ENCODE measurements around the gene ELFN2. TPM values are rescaled to one million over a fixed set of nuclear protein-coding genes. Genes with fewer than 3 reads are reported as not detected.
A peak's percentile ranks its signal among the peaks of the same experiment; 100 is the strongest.

ELFN2 gene
- total and polyA plus RNA-seq, 8 donors: 0.03 to 0.89 (median 0.18) TPM; not detected in 5

DNA sequence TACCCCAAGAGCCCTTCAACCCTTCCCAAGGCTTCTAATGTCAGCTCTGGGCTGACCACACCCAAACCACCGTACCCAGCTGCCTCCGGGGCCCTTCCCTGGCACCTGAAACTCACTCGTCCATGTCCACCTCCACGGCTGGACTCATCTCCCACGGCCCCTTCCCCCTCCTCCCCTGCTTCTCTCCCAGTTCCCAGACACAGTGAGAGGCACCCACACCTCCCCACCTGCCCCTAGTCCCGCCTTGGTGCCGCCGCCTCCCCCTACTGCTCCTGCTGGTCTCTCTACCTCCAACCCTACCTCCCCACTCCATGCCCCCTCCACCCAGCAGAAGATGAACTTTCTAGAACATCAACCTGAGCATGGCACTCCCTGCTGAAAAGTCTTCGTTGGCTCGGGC, 39.5 kb downstream of the ELFN2 start:
- TF ChIP-seq, protein P1, sequence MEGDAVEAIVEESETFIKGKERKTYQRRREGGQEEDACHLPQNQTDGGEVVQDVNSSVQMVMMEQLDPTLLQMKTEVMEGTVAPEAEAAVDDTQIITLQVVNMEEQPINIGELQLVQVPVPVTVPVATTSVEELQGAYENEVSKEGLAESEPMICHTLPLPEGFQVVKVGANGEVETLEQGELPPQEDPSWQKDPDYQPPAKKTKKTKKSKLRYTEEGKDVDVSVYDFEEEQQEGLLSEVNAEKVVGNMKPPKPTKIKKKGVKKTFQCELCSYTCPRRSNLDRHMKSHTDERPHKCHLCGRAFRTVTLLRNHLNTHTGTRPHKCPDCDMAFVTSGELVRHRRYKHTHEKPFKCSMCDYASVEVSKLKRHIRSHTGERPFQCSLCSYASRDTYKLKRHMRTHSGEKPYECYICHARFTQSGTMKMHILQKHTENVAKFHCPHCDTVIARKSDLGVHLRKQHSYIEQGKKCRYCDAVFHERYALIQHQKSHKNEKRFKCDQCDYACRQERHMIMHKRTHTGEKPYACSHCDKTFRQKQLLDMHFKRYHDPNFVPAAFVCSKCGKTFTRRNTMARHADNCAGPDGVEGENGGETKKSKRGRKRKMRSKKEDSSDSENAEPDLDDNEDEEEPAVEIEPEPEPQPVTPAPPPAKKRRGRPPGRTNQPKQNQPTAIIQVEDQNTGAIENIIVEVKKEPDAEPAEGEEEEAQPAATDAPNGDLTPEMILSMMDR (IDR thresholded peaks at IDR 0.05): no peak
- WGBS, 5 donors: 29 to 40% (median 36%) methylated on average over 10 of the region's 10 CpGs
- Histone ChIP-seq H3K27me3 (peaks cover 0 to 65% (median 14%) of the 10 kb centered on the region in 3 donors), H3K4me1 (peaks cover 0 to 5% (median 0%) of the 10 kb centered on the region in 4 donors), H3K9me3 (no peaks in the 10 kb centered on the region), H3K36me3 (no peaks in the 10 kb centered on the region), H3K27ac (no peak overlapping the region), H3K4me3 (no peak overlapping the region)
- intact Hi-C loops (cut with DNase I; ENCODE audit: low total_unique reads): no loop called here
- DNase-seq: no peak

DNA sequence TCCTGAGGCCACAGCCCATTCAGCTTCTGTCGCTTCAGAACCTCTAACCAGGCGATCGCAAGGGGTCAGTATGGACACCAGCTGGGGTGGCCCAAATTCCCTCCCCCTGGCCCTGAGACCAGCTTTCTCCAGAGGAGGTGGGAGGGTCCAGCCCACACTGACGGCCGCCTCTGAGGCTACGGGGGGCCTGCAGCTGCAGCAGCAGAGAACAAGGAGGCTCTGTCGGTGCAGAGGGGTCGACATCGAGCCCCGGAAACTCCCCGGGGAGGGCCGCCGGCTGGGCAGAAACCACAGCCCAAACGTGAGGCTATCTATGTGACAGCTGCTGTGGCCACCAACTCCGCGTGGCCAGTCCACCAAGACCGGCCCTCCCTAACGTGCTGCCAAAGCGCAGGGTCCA, 40.8 kb downstream of the ELFN2 start:
- no peak overlapping the region for H3K4me3 ChIP-seq
- no peaks in the 10 kb centered on the region for H3K9me3 ChIP-seq
- DNase-seq: no peak
- no peak overlapping the region for H3K27ac ChIP-seq
- no peaks in the 10 kb centered on the region for H3K36me3 ChIP-seq
- intact Hi-C loops (cut with DNase I; ENCODE audit: low total_unique reads): no loop called here
- 62 to 75% (median 66%) methylated on average over 8 to 19 of the region's 19 CpGs for WGBS, 5 donors
- TF ChIP-seq EP300 (IDR thresholded peaks at IDR 0.05): no peak
- no peak for TF ChIP-seq POLR2A (IDR thresholded peaks at IDR 0.05)
- TF ChIP-seq POLR2AphosphoS5 (IDR thresholded peaks at IDR 0.05): no peak
- TF ChIP-seq, protein P1 (IDR thresholded peaks at IDR 0.05): no peak
- H3K4me1 ChIP-seq: peaks cover 0 to 5% (median 0%) of the 10 kb centered on the region in 4 donors
- H3K27me3 ChIP-seq: peaks cover 0 to 75% (median 15%) of the 10 kb centered on the region in 3 donors

DNA sequence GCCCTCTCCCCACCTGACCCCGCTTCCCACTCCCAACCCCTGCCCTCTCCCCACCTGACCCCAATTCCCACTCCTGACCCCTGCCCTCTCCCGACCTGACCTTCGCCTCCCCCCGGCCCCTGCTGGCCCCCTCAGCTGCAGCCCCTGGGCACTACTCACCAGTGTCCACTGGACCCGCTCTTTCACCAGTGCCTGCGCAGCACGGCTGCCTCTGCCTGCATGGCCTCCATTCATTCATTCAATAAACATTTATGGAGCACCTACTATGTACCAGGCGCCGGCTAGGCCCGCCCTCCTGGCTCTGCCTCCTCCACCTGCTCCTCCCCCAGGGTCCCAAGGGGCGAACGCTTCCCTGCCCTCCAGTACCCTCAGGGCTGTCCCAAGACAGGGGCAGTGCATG, 42.6 kb downstream of the ELFN2 start:
- no peaks in the 10 kb centered on the region for H3K36me3 ChIP-seq
- 78 to 89% (median 86%) methylated on average over 9 to 12 of the region's 12 CpGs for WGBS, 5 donors
- TF ChIP-seq, protein P1 (IDR thresholded peaks at IDR 0.05): no peak
- TF ChIP-seq POLR2A (IDR thresholded peaks at IDR 0.05) (no peak), EP300 (IDR thresholded peaks at IDR 0.05) (no peak), POLR2AphosphoS5 (IDR thresholded peaks at IDR 0.05) (no peak)
- H3K27ac ChIP-seq: no peak overlapping the region
- peaks cover 0 to 93% (median 26%) of the 10 kb centered on the region in 3 donors for H3K27me3 ChIP-seq
- DNase-seq: no peak
- peaks cover 0 to 5% (median 0%) of the 10 kb centered on the region in 4 donors for H3K4me1 ChIP-seq
- no peak overlapping the region for H3K4me3 ChIP-seq
- intact Hi-C loops (cut with DNase I; ENCODE audit: low total_unique reads): no loop called here
- H3K9me3 ChIP-seq: no peaks in the 10 kb centered on the region

DNA sequence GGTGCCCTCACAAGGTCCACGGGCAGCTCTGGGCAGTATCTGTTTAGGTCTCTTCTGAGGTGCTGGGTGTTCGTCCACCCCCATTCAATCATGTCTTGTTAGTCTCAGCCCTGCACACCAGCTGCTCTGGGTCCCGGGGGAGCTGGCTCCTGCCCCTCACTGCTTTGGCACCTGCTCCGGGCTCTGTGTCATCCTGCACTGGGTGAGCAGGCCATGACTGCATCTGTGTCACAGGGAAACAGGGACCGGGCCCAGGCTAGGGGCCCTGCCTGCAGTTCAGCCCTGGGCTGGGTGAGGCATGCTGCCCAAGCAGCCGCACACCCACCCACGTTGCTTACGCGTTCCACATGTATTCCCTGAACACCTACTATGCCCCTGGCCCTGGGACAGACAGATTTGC, 43.9 kb downstream of the ELFN2 start:
- Histone ChIP-seq H3K4me3 (no peak overlapping the region), H3K36me3 (no peaks in the 10 kb centered on the region), H3K27me3 (peaks cover 0 to 94% (median 31%) of the 10 kb centered on the region in 3 donors), H3K27ac (no peak overlapping the region), H3K9me3 (no peaks in the 10 kb centered on the region), H3K4me1 (peaks cover 0 to 5% (median 0%) of the 10 kb centered on the region in 4 donors)
- TF ChIP-seq EP300 (IDR thresholded peaks at IDR 0.05) (no peak), POLR2AphosphoS5 (IDR thresholded peaks at IDR 0.05) (no peak), POLR2A (IDR thresholded peaks at IDR 0.05) (no peak)
- TF ChIP-seq, protein P1 (IDR thresholded peaks at IDR 0.05): no peak
- peak in 1 of 2 donors; percentile 46 for DNase-seq
- intact Hi-C loops (cut with DNase I; ENCODE audit: low total_unique reads): no loop called here
- 81 to 90% (median 82%) methylated on average over 8 to 9 of the region's 9 CpGs for WGBS, 5 donors

Measured in stomach (tissue), 9 donors.